NCI-H1105 (cell line): ENCODE results near the gene SMKR1.
"Not testable (repeated sequence)": the region's sequence is repeated elsewhere in the genome, so short reads cannot be mapped to it uniquely, and the experiment has no call there.

Experiments
- DNase-seq: peaks from one replicate; lab custom pipeline; 2025; lab: John Stamatoyannopoulos, UW

SMKR1 gene

DNA sequence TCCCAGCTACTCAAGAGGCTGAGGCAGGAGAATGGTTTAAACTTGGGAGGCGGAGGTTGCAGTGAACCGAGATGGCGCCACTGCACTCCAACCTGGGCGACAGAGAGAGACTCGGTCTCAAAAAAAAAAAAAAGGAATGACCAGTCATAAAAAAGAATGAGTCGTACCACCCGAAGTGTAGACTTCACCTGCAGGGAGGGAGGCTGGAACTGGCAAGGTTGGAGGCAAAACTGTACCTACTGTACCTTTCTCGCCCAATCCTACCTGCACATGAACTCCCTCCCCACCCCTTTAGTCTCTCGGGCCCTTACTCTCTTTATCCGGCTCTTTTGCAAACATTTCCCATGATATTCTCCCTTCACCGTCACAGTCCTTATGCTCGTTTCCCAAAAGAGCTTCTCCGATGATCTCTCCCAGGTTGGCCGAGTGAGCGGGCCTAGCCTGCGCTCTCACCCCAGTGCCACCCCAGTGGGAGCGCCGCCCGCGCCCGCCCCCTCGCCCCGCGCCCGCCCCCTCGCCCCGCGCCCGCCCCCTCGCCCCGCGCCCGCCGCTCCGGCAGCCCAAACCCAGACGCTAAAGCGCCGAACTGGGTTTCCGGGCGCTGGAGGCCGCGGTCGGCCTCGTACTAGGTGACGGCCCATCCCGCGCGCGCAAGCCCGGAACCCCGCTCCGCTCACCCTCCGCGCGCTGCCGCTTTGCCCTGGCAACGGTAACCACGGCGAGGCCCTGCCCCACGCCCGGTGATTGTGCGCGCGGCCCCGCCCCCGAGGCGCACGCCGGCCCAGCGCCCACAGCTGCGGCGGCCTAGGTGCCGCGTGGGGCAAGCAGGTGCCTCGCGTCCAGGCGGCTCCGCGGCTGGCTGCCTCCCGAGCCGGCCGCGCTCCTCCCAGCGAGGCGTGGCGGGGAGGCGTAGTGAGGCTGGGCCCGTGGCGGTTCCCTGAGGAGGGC, at the start of gene SMKR1:
TSS of gene SMKR1 (plus strand) at position 772 of the 948 bp plus-strand sequence. CDS start 294 bp downstream, outside the sequence.
- DNase-seq: peak; percentile 85

DNA sequence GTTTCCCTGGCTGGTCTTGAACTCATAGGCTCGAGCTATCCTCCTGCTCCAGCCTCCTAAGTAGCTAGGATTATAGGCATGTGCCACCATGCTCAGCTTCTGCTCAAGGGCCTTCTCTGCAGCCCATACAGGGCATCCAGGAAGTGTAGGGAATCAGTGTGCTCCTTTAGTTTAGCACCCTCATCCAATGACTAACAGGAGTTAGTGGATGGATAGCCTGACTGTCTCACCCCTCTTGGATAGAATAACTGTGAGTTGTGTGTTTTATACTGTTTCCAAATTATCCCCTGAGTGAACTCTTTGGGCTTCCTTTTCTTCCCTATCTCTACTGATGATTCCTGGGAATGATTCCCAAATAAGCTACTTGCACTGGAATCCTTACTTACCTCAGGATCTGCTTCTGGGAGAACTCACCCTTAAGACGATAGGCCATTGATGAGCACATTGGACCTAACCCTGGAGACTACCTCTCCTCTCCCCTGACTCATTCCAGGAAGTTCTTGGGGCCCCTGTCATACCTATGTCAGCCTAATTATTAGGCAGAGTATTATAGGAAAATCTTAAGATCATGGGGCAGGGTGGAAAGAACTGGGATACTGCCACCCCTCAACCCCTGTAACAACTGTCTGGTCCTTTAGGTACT, 49.6 kb upstream of the SMKR1 start:
- DNase-seq: no peak

DNA sequence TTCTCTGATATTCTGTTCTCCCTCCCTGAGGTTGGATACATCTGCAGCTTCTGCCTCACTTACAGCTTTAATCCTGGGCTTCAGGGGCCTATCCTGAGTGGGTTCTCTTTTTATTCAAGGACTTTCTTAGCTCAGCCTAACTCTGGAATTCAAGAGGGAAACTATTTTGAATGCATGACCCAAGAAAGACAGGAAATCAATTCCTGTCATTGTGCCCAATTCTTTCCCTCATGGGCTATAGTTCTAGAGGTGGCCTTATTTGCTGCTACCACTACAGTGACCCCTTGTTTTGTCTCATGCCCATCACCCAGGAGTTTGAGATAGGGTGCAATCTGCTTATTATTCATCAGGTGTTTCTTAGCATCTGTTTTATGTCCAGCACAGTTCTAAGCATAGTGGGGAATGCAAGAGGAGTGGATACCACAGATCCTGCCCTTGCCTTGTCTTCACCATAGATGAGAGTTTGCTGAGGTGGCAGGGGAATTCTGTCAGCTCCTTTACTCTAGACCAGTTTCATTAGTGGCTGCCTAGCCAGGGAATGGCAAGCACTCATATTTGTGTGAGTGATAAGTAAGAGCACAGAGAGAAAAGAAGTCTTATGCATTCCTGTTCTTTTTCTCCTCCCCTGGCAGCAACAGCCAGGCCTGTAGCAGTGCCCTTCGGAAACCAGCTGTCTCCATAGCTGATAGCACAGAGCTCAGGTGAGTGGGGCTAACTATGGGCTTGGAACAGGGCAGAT, 48.7 kb upstream of the SMKR1 start:
- no peak for DNase-seq

DNA sequence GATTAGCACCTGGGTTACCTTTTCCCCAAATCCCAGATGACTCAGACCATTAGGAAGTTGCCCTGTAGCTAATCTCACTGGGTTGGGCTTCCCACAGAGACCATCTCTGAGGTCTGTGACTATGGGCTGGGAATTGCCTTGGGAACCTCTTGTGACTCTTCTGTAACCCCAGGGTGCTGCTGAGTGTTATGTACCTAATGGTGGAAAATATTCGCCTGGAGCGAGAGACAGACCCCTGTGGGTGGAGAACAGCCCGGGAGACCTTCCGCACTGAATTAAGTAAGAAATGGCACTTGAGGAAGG, 48.1 kb upstream of the SMKR1 start:
- DNase-seq: no peak

DNA sequence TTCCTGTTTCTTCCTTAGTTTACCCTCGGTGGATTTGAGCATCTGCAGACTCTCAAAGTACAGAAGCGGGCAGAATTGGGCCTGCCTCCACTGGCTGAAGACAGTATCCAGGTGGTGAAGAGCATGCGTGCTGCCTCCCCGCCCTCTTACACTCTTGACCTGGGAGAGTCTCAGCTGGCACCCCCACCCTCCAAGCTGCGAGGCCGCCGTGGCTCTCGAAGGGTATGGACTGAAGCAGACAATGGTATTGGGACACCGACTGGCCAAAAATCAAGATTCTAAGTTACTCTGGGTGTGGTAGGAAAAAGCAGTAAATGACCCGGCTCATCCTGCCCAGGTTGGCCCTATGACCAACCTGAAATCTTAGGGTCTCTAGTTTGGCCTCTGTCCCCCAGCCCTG, 45.9 kb upstream of the SMKR1 start:
- DNase-seq: no peak

DNA sequence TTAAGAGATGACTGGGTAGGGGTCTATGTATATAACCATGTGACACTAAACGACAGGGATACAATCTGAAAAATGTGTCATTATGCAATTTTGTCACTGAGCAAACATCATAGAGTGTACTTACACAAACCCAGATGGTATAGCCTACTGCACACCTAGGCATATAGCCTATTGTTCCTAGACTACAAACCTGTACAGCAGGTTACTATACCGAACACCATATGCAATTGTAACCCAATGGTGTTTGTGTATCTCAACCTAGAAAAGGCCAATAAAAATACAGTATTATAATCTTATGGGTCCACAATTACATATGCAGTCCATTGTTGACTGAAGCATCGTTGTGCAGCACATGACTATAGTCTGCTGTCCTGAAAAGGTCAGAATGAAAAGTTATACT, 45.2 kb upstream of the SMKR1 start:
- no peak for DNase-seq

DNA sequence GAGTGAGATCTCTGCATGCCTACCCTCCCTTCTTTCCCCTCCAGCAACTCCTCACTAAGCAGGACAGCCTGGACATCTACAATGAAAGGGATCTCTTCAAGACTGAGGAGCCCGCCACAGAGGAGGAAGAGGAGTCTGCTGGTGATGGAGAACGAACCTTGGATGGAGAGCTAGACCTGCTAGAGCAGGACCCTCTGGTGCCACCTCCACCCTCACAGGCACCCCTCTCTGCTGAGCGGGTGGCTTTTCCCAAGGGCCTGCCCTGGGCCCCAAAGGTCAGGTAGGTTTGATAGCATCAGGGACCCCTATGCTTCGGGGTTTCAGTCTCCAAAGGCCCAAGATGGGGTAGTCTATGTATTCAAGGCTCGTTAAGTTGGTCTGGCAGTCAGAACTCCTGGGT, 44.2 kb upstream of the SMKR1 start:
- no peak for DNase-seq

DNA sequence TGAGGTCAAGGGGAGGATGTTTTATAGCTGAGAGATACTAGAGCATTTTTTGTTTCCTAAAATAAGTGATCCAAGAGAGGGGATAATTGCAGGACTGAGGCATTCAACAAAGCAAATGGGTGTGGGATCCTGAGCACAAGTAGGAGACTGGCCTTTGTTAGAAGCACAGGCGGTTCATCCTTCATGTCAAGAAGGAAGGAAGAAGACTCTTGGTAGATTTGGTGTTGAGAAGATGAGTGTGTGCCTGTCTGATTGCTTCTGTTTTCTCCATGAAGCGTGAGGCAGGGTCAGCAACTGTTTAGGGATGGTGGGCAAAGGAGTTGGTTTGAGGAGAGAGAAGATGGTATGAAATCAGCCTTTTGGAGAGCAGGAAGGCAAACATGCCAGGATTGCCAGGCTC, 40.5 kb upstream of the SMKR1 start:
- no peak for DNase-seq

DNA sequence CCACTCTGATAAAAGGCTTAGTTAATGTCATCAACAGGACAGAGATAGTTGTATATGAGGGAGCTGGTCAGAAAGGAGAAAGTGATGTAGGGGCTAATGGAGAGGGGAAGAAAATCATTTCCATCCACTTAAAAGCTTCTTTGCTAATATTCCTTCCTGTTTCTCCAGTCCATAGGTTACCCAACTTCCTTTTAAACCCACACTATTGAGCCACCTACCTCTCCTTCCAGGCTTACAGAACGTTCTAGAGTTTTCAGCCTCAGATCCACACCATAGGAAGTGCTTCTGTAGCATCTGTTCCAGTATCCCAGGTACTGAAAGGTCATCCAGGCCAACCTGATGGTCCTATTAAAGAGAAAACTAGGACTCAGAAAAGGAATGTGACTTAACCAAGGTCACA, 39.9 kb upstream of the SMKR1 start:
- DNase-seq: no peak

DNA sequence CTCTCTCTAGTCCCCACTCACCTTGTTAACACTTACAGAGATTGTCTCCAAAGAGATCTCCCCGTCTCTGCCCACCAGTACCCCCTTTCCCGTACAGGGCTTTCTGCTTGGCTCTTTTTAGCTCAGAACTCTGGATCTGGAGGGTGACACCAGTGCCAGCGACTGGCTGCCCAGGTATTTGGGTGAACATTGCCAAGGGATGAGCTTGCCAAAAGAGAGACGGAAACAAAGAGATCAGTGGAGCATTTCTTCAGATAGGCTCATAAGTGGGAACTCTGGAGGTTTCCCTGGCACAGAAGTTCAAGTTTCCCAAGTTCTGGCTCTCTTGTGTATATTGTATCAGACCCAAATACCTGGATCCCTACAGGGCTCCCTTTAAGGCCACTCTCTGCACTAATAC, 38.1 kb upstream of the SMKR1 start:
- no peak for DNase-seq

DNA sequence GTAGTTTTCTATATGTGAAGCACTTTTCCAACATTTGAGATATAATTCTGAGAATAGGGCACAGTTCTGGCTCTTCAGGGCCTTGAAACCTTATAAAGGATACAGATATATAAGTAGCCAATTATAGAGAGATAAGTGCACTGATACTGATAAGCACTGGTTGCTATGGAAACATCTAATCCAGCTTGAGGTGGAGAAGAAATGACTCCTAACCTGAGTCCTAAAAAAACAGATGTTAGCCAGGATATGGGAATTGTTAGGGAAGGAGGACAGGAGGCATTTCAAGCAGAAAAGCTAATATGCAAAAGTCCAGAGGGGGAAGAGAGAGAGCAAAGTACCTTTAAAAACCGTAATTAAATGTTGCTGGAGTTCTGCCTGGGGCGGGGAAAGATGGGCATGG, 37.3 kb upstream of the SMKR1 start:
- no peak for DNase-seq

DNA sequence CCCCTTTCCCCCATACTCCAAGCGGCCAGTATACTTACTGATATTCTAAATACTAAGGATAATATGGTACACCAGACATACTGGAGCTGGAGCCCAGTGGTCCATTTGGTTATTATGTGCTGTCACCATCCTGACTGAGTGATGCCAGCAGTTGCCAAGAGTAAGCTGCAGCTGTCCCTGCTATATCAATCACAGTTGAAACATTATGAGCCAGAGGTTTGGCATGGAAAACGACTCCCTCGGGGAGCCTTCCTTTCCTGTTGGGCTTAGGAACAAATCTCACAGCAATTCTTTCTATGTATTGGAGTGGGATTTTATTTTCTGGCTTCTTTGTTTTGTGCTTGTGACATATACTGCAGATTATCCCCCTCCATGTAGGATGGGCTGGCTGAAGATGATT, 35.5 kb upstream of the SMKR1 start:
- no peak for DNase-seq

DNA sequence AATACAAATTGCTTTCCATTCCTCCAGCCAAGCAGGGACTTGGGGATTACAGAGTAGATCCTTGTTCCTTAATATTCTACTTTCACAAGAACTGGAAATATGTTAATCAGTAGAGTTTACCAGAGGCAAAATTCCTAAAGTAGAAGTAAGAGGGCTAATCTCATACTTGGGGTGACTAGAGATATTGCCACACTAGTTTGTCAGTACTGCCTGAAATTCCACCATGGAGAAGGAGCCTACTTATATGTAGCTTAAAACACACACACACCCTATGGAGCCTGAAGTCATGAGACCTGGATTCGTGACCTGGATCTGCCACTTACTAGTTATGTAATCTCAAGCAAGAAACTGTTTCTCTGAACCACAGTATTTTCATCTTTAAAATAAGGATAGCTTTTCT, 34.2 kb upstream of the SMKR1 start:
- no peak for DNase-seq

DNA sequence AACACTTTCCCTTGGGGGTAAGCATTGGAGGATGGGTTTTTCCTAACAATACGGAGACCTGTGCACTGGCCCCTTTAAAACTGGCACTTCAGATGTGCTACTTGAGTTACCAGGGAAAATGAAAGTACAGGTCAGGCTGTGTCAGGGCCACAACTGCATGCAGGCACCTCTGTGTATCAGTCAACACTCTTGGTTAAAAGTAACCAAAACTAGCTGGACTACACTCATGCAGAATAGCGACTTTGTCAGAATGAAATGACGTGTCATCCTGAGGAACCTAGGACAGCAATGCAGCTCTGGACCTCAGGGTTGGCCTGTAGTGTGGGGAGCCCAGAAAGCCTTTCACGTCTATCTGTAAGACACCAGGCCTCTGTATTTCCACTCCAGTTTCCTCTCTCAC, 33.8 kb upstream of the SMKR1 start:
- DNase-seq: no peak

DNA sequence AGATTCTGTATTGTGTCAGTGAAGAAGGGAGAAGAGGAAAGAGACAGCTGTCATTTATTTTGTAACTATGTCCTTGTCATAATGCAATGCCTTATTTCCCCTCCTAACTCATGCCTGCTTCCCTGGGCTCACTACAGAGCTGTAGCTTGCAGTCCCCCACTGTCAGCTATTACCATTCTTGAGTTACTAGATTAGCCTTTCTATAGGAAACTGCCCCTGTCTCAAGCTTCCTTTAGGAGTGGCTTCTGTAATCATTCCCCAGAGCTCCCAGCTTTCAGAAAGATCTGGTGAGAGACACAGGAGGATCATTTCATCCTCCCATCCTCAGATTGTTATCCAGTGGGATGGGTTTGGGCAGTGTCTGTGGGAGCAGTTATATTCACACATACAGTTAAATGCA, 32.4 kb upstream of the SMKR1 start:
- no peak for DNase-seq

DNA sequence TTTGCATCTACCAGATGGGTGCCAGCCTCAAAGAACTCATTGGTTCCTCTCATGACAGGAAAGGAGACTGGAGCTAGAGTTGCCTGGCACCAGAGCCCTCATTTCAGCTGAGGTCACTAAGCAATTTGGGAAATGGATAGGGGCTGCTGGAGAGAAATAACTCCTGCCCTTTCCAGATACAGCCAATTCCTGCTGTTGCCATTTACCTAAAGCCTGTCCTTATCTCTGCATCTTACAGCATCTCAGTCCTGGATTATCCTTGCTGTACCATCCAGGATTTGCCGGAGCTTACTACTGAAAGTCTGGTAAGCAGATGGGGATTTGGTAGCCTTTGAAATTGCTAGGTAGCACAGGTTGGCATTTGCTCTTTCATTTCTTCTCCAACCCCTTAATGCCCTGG, 31.9 kb upstream of the SMKR1 start:
- DNase-seq: no peak

DNA sequence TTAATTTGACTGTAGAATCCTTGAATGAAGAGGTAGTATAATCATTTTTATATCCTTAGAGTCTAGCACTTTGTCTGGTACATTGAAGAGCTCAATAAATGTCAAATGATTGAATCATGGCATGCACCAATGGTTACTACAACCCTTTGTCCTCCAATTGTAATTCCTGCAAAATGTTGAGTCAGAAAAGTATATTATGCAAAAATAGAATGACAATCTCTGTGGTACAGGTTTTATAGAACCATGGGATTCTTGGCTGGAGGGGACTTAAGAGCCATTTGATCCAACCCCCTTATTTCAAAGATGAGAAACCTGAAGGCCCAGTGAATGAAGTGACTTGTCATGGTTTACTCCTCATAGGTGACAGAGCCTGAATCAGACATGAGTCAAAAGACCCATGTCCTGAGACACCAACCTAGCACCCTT, 30.9 kb upstream of the SMKR1 start:
- no peak for DNase-seq

DNA sequence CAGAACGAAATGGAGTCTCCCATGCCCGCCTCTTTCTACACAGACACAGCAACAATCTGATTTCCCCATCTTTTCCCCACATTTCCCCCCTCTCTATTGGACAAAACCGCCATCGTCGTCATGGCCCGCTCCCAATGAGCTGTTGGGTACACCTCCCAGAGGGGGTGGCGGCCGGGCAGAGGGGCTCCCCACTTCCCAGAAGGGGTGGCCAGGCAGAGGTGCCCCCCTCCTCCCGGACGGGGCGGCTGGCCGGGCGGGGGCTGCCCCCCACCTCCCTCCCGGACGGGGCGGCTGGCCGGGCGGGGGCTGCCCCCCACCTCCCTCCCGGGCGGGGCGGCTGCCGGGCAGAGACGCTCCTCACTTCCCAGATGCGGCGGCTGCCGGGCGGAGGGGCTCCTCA, 26.4 kb upstream of the SMKR1 start:
- not testable (repeated sequence) for DNase-seq

DNA sequence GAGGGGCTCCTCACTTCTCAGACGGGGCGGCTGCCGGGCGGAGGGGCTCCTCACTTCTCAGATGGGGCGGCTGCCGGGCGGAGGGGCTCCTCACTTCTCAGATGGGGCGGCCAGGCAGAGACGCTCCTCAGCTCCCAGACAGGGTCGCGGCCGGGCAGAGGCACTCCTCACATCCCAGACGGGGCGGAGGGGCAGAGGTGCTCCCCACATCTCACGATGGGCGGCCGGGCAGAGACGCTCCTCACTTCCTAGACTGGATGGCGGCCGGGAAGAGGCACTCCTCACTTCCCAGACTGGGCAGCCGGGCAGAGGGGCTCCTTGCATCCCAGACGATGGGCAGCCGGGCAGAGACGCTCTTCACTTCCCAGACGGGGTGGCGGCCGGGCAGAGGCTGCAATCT, 25.9 kb upstream of the SMKR1 start:
- not testable (repeated sequence) for DNase-seq

DNA sequence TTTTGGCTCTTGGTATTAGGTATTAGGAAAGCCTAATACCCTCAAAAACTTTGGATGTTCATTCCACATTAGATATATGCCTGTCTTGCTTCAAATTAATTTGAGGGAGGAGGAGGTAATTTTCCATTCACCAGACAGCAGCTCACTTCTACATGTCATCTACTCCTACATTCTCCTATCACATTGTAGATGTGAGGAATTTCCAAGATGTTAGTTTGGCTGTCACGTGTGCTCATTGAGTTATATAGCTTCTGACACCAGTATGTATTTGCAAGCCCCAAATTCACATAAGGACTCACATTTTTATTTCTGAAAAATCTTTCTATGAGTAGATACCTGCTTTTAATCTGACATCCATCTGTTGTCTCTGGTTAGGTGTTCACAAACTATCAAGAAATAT, 22.5 kb upstream of the SMKR1 start:
- DNase-seq: no peak

DNA sequence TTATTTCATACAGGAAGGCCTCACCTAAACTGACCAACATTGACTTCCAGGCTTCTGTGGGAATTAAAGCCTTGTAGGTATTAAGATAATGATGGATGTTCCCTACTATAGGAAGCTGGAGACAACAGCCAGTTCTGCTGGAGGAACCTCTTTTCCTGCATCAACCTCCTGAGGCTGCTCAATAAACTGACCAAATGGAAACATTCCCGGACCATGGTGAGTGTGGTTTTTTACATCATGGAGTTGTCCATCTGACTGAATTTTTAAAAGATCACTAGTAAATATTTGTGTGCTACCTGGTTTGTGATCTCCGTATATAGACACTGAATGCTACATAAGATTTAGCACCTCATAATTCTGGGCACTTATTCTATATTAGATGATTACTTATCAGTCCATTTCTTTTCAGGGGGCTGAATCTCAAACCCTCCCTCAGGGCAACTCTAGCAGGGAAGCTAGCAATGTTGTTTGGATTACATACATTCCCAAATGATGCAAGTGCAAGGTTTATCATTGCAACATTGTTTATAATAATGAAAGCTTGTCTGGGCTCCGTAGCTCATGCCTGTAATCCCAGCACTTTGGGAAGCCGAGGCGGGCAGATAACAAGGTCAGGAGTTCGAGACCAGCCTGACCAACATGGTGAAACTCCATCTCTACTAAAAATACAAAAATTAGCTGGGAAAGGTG, 21.5 kb upstream of the SMKR1 start:
- no peak for DNase-seq

DNA sequence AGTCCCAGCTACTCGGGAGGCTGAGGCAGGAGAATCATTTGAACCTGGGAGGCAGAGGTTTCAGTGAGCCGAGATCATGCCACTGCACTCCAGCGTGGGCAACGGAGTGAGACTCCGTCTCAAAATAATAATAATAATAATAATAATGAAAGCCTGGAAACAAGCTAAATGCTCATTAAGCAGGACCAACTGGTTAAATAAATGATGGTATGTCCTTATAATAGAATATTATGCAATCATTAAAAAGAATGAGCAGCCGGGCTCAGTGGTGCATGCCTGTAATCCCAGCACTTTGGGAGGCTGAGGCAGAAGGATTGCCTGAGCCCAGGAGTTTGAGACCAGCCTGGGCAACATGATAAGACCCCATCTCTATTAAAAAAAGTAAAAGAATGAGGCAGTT, 21.0 kb upstream of the SMKR1 start:
- not testable (repeated sequence) for DNase-seq
